ENCODE data around the gene CBX8. TPM values are rescaled to one million over a fixed set of nuclear protein-coding genes. Genes with fewer than 3 reads are reported as not detected.

Gene CBX8
- total and polyA plus RNA-seq, 2 of the 8 experiments (the other 6 are each of a cell fraction or from before 2014, with no cell fraction given) = 0.09 to 2.1 TPM

GRCh38 chr17:79798299-79799173 lies 1.7 kb upstream of the CBX8 start (continued):
- TF ChIP-seq FOSL1 (IDR thresholded peaks at IDR 0.05; ENCODE audit: insufficient read depth, low read depth, low read length) (no peak), ATF2 (IDR thresholded peaks at IDR 0.05; ENCODE audit: low read length) (no peak), CBX5 (IDR thresholded peaks at IDR 0.05; ENCODE audit: low read depth, low read length) (no peak), EZH2 (IDR thresholded peaks at IDR 0.05; ENCODE audit: low read depth, low read length, severe bottlenecking) (peak; percentile 99), KDM4A (IDR thresholded peaks at IDR 0.05; ENCODE audit: low read depth, low read length, severe bottlenecking) (peak; percentile 46), TEAD4 (IDR thresholded peaks at IDR 0.05; ENCODE audit: low read depth, low read length) (no peak), USF2 (IDR thresholded peaks at IDR 0.05; ENCODE audit: low read length) (no peak), ZNF274 (IDR thresholded peaks at IDR 0.05; ENCODE audit: borderline replicate concordance, extremely low read depth, low read length) (no peak), SUZ12 (IDR thresholded peaks at IDR 0.05; ENCODE audit: low read length) (peak; percentile 95), POLR2A (IDR thresholded peaks at IDR 0.05; ENCODE audit: control extremely low read depth in 1 of 2, low read depth in 2 of 2, low read length in 2 of 2) (no peak), YY1 (IDR thresholded peaks at IDR 0.05; ENCODE audit: low read depth, low read length) (no peak), JUN (IDR thresholded peaks at IDR 0.05; ENCODE audit: low read depth, low read length) (no peak), CREB1 (IDR thresholded peaks at IDR 0.05) (no peak), SP2 (IDR thresholded peaks at IDR 0.05; ENCODE audit: low read length) (no peak), EP300 (IDR thresholded peaks at IDR 0.05; ENCODE audit: borderline replicate concordance in 1 of 2, low read depth in 2 of 2, low read length in 2 of 2) (no peak), CBX8 (IDR thresholded peaks at IDR 0.05; ENCODE audit: borderline replicate concordance, low read depth, low read length) (0 out of 2 replicates have a peak, but pooled peaks have one; percentile 85)
- TF ChIP-seq, protein P1, sequence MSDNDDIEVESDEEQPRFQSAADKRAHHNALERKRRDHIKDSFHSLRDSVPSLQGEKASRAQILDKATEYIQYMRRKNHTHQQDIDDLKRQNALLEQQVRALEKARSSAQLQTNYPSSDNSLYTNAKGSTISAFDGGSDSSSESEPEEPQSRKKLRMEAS (IDR thresholded peaks at IDR 0.05) = peak; percentile 96
- TF ChIP-seq, protein P2, sequence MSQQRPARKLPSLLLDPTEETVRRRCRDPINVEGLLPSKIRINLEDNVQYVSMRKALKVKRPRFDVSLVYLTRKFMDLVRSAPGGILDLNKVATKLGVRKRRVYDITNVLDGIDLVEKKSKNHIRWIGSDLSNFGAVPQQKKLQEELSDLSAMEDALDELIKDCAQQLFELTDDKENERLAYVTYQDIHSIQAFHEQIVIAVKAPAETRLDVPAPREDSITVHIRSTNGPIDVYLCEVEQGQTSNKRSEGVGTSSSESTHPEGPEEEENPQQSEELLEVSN (IDR thresholded peaks at IDR 0.05) = peak; percentile 93

Measured in H1 (cell line).